ENCODE data around the gene STYXL1.
"Not testable (repeated sequence)": the region's sequence is repeated elsewhere in the genome, so short reads cannot be mapped to it uniquely, and the experiment has no call there.

STYXL1 gene

DNA sequence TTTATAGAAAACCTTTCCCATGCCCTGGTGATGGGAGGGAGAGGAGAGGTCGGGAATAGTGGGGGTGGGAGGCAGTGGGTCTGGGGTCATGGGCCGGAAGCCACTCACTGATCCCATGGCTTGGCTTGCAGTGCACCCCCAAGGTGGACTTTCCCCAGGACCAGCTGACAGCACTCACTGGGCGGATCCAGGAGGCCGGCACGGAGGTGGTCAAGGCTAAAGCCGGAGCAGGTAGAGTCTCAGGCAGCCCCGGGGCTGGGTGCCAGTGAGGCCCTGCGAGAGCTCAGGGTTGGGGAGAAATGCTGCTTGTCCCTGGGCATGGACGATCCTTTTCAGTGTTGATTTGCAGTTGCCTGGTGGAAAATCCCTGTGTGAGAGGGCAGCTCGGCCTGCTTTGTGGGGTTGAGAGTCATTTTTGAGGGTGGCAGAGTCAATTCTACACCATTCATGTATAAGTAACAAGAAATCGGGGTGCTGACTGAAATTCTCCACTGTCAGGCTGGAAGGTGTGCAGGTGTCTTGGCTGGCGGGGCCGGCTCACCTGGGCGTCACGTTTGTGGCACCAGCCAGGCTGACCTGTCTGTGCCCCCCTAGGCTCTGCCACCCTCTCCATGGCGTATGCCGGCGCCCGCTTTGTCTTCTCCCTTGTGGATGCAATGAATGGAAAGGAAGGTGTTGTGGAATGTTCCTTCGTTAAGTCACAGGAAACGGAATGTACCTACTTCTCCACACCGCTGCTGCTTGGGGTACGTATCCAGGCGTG lies 16.6 kb upstream of the STYXL1 start:
- no peak for DNase-seq

DNA sequence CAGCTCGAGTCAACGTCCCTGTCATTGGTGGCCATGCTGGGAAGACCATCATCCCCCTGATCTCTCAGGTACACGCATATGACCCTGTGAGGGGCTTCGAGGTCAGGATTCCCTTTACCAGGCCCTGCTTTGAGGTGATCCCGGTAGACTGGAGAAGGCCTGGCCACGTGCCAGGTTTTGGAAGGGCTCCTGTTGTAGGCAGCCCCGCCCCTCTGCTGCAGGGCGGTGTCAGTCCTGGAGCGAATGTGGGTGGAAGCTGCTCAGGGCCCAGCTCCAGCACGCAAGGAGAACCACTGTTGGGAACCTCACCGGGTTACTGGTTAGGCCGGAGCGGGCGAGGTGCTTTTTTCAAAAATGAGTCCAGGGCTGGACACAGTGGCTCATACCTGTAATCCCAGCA lies 15.7 kb upstream of the STYXL1 start:
- DNase-seq = no peak

DNA sequence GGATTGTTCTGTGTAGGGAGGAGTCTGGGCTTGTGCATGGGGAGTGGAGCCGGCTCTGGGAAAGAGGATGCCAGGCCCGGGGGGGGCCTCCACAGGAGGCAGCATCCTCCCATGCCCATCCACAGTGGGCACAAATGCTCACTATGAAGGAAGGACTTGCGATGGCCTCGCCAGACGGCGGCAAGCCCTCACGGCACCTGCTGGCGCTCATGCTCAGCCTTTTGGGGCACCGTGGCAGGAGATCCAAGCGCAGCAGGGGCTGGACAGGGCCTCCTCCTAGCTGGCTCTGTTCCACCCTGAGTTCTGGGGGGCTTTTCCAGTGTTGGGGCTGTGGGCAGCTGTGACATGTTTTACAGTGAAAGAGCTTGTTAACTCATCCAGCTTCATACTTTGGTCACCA lies 15.3 kb upstream of the STYXL1 start:
- no peak for DNase-seq

DNA sequence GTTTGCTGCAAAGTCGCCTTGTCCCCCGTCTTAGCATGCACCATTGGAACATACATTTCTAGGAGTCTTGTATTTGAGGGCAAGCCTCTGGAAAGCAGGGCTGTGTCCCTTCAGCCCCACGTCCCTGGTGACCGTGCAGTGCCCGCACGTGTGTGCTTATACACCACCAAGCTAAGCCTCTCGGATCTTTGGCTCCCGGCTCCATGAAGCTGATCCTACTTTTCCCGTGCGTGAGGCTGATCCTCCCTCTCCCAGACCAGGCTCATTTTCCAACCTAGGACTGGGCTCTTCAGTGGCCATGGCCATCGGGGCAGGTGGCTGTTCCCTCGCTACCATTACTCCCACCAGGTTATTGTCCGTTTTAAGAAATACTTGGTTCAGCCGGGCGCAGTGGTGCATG lies 14.5 kb upstream of the STYXL1 start:
- no peak for DNase-seq

DNA sequence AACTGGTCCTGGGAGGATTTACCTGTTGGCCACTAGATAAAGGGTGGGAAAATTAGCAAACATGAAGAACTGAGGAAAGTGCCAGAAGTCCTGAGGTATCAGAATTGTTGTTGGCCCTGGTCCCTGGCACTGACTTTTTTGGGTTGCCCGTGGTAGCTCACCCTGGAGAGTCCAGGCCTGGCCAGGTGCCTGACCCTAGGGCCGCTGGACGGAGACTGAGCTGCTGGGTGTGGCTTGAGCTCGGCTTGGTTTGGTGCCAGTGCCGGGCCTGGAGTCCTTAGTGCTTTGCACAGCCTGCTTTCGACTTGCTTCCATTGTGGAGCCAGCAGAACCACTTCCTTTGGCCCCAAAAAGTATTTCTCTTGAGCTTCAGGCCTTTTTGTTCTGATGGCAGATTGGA lies 13.0 kb upstream of the STYXL1 start:
- DNase-seq = no peak

DNA sequence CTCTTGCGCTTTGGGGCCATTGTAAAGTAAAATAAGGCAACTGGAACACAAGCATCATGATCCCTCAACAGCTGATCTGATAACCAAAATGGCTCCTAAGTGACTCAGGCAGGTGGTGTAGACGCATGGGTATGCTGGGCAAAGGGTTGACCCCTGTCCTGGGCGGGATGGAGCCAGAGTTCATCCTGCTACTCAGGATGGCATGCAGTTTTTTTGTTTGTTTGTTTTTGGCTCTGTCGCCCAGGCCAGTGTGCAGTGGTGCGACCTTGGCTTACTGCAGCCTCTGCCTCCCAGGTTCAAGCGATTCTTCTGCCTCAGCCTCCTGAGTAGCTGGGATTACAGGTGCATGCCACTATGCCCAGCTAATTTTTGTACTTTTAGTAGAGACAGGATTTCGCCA lies 10.9 kb upstream of the STYXL1 start:
- DNase-seq = not testable (repeated sequence)

DNA sequence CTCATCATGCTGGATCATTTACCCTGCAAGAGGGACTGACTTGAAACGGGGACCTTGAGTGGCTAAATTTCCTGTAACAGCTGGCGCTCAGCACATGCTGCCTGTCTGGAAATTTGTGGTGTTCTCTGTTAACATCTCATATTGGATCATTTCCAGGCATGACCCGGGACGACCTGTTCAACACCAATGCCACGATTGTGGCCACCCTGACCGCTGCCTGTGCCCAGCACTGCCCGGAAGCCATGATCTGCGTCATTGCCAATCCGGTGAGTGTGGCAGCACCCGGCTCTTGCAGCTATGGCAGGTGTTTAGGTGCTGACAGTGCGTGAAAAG lies 10.0 kb upstream of the STYXL1 start:
- no peak for DNase-seq

DNA sequence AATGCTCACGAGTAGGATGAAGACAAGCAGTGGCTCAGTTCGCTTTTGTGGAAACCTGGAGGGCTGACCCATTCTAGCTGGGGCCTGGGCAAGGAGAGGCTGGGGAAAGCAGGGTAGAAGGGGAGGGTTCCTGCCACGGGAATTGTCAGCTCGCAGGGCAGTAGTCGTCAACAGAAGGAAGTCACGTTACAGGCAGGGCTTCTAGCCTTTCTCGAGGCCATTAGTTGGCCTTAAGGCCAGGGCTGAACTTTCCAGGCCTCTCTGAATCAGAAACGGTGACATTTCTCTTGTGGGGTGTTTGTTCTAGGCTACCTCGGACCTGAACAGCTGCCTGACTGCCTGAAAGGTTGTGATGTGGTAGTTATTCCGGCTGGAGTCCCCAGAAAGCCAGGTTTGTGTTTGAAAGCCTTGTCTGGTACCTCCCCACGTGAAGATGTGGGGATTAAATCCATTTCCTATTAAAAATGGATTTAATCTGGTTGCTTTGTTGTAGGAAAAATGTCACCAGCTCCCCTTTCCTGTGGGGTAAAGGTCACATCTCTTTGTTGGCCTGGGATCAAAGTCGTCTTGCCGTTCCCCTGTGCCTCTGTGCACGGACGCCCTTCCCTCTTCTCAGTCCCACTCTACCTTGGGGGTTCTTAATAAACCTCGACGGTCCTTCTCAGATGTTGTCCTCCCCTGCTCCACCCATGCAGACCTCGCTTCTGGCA lies 9.5 kb upstream of the STYXL1 start:
- DNase-seq = no peak

DNA sequence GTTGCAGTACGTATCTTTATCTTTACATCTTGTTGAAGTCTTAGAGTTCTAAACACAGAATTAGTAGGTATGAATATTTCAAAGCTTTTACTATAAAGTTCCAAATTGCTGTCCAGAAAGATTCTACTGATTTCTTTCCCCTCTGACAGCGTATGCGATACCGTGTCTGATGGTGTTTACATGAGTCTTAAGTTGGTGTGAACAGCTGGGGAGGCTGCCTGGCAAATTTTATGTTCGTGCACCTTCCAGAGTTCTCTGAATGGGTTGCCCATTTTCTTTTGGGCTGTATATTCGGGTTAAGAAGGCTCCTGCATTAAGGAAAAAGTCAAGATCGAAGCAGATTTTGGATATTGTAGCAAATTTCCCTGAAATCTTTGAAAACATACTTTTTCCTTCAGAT lies 8.4 kb upstream of the STYXL1 start:
- DNase-seq = no peak

DNA sequence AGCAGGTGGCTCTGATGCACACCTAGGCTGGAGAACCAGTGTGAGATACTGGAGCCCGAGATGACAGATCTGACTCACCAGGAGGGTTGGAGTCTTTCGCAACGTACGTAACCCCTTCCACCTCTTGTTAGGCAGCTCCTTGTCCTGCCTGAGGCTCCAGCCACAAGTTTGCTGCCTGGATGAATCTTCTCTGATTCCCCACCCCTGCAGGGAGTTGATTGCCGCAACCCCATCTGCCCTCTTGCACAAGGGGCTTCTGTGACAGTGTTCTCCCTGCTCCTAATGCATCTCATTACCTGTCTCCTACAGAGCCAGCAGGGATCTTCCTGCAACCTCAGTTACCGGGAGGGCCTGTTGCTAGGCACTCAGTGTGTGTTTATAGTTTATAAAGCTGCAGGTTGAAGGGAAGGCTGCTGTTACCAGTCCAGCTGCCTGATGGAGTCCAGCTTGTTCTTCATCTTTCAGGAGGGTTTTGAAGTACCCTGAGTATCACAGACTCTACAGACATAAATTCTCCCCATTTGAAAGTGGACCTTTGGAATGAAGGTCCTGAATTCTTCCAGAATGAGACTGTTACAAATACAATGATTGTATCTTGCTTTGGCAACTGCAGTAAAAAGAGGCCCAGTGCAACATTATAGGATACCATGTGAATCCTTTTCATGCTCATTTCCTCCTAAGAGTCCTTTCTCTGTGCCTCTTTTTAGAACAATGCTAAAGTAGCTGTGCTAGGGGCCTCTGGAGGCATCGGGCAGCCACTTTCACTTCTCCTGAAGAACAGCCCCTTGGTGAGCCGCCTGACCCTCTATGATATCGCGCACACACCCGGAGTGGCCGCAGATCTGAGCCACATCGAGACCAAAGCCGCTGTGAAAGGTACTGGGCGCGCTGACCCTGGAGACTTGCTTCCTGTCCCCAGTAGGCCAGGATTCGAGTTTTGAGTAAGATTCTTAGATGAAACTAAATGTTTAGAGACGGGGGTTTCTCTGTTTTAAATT lies 6.6 kb upstream of the STYXL1 start:
- no peak for DNase-seq

DNA sequence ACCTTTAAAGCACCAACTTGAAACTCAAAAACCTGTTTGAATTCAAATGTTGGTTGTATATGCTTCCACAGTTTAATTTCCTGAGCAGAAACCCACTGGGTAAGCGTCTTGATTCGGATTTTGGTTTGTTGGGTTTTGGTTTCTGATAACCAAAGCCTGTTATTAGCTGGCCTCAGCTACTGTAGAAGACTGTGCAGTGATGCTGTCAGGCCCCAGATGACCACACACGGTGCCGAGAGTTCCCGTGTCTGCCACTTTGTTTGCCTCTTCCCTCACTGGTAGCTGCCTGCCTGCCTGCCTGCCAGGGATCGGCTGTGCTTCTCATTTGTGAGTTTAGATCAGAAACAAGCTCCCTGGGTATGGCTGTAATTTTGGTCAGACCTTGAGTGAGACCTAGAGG lies 5.7 kb upstream of the STYXL1 start:
- no peak for DNase-seq

DNA sequence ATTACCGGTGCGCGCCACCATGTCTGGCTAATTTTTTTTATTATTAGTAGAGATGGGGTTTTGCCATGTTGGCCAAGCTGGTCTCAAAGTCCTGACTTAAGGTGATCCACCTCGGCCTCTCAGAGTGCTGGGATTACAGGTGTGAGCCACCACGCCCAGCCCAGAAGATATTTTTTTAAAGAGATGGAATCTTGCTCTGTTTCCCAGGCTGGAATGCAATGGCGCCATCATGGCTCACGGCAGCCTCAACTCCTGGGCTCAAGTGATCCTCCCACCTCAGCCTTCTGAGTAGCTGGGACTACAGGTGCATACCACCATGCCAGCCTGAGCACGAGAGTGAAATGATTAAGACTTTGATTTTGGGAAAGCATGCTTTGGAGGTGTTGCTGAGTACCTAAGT lies 4.9 kb upstream of the STYXL1 start:
- not testable (repeated sequence) for DNase-seq

DNA sequence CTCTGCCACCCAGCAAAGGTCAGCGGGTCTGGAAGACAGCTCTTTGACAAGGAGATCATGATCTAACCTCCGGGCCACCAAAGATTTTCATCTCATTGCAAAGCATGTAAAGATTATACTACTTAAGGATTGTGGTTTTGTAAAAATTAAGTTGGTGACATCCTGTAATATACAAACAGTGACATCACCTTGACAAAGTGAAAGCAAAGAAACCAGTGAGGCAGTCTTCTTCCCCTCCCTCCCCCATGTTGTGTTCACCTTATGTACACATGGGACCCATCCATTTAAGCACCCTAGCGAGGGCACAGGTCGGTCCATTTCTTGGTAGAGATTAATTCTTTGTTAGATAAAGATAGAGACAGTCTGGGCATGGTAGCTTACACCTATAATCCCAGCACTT lies 4.0 kb upstream of the STYXL1 start:
- DNase-seq = no peak

DNA sequence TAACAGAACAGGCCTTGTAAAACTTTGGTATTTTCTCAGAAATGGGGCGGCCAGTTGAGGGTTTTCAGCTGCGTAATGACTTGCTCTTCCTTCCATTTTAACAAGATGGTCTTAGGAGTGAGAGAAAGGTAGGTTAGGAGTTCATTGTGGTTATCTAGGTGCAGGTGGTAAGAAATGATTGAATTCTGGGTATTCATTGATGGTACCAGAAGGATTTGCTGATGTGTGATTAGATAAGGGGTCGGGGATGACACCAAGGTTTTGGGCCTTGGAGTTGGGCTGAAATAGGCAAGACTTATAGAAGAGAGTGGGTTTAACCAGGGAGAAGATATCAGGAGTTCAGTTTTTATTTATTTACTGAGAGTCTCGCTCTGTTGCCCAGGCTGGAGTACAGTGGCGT lies 2.7 kb upstream of the STYXL1 start:
- no peak for DNase-seq

DNA sequence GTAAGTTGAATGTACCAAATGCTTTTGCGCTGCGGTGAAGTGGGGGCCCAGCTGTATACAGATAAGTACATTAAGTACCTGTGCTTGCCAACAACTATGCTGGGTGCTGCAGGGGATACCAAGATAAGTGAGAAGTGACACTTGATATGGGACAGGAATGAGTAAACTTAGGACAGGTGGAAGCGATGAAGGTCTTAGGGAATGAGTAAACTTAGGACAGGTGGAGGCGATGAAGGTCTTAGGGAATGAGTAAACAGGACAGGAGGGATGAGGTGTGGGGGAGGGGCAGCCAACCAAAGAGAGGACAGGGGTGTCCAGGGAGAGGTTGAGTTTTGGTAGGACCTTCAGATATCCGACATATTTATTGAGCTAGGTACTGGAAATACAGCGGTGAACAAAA lies 1.5 kb upstream of the STYXL1 start:
- no peak for DNase-seq

DNA sequence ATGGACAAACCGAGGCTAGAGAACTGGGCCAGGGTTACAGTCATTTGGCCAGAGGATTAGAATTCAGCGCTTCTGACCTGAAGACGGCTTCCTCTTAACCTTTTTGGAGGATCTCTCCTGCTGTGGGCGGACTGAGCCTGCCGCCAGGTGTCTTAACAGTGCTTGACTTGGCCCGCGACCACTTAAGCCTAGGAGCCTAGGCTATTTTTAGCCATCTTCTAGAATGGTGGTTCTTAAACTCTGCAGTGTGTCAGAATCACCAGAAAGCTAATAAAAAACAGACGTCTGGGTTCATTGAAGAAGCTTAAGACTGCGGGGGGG lies 828 bp upstream of the STYXL1 start:
- DNase-seq = no peak

DNA sequence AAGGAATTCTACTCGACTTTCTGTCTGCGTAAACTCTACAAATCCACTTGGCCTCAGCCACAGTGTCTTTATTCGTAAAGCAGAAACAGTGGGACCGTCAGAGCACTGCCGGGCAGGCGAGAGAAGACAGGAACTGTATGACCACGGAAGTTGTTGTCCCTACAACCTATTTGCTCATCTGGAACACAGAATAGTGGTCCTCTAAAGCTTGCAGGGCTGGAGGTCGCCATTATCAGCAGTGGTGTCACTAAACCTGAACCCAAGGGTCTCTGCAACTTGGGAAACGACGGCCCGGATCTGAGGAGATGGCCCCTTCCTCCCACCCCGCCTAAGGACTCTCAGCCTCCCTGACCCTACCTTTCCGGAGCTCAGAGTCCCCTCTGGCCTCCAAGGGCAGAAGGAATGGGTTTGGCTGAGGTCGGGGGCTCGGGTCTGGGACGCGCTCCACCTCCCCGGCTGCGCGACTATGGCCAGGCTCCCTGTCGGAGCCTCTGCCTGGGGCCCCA lies 442 bp downstream of the STYXL1 start:
- DNase-seq = no peak

DNA sequence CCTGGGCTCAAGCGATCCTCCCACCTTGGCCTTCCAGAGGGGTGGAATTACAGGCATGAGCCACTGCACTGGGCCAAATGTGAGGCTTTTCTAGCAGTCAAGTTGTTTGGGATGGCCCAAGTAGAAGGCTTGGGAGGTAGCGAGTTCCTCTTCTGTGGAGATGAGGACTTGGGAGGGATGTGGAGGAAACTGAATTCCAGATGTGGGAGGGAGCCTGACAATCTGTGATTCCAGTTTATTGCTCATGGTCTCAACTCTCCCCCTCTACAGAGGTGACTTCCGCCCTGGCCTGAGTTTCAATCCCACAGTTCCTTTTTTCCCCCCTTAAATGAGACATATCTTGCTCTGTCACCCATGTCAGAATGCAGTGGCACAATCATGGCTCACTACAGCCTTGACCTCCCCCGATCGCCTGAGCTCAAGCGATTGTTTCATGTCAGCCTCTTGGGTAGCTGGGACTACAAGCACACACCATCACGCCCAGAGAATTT lies 3.4 kb downstream of the STYXL1 start:
- DNase-seq = no peak

DNA sequence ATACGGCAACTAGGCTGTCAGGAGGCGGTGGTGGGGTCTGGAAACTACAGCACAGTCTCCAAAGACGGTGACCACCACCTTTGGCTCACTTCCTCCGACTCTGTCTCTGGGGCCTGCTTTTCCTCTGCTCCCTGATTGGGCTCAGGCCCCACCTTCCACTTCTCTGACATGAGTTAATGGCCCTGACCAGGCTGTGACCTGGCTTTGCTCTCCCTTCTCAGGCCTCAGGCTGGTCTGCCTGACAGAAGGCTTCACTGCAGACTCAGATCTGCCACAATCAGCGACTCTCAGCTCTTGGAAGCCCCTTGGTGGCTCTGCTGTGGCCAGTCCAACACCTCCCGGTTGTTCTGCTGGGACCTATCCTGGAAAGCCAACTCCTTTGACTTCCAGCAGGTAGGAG lies 7.7 kb downstream of the STYXL1 start:
- no peak for DNase-seq

DNA sequence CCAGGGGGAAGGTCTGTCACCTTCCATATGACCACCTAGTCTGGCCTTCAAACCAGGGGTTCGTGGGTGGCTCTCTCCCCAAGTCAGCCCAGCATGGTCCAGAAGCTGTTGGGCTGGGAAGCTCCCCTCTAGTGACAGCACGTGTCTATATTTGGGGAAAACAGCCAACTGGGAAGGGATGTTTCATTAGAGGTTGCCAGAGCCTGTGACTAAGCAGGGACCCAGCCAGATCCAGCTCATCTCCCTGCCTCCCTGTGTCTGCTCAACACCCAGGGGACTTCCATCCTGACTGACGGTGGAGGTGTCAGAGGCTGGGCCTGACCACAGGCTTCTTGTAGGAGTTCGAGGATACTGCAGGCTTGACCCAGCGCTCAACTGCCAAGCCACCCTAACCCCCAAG lies 10.5 kb downstream of the STYXL1 start:
- DNase-seq = no peak

DNA sequence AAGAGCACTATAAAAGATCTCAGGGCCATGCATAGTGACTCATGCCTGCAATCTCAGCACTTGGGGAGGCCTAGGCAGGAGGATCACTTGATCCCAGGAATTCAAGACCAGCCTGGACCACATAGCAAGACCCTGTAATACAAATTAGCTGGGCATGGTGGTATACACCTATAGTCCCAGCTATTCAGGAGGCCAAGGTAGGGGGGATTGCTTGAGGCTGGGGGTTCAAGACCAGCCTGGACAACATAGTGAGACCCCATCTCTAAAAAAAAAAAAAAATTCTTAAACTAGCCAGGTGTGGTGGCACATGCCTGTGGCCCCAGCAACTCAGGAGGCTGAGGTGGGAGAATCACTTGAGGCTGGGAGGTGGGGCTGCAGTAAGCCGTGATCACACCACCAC lies 15.8 kb downstream of the STYXL1 start:
- no peak for DNase-seq

DNA sequence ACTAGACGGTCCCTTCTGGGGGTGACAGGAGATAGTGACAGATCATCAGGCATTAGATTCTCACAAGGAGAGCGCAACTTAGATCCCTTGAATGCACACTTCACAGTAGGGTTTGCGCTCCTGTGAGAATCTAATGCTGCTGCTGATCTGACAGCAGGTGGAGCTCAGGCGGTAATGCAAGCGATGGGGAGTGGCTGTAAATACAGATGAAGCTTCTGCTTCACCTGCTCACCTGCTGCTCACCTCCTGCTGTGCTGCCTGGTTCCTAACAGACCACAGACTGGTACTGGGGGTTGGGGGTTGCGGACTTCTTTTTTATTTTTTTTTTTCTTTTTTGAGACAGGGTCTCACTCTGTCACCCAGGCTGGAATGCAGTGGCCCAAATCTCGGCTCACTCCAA lies 18.1 kb downstream of the STYXL1 start:
- DNase-seq = not testable (repeated sequence)

DNA sequence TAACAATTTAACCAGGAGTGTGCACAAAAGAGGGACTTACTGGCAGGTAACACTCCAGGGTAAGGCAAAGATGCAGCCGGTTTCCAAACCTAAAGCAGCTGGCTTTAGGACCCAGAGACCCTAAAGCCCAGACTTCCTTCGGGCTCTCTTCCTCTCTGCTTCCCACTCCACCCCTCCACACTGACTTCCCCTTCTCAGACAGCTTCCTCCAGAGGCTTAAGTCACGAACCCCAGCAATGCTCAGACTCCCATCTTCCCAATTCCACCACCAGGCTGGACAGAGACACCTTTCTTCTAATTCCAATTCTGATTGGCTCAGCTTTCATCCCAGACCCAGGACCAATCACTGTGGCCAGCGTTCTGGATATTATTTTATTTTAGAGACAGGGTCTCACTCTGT lies 24.8 kb downstream of the STYXL1 start:
- DNase-seq = no peak

Data from activated gamma-delta T cell treated with Interleukin-2 at 50 U/mL for 16 hours (primary cell).